ENCODE data around the gene RCN1. TPM values are rescaled to one million over a fixed set of nuclear protein-coding genes. Genes with fewer than 3 reads are reported as not detected.

The RCN1 gene
- total RNA-seq, 1 donor from 2014 or later, result 24.6 TPM

GRCh38 chr11:32148895-32149294 lies 58.0 kb downstream of the RCN1 start:
- intact Hi-C loops (cut with micrococcal nuclease), result no loop called here
- no peak for TF ChIP-seq CTCF (IDR thresholded peaks at IDR 0.05; ENCODE audit: borderline replicate concordance)

GRCh38 chr11:32149748-32150147 lies 58.9 kb downstream of the RCN1 start:
- intact Hi-C loops (cut with micrococcal nuclease), result no loop called here
- no peak for TF ChIP-seq CTCF (IDR thresholded peaks at IDR 0.05; ENCODE audit: borderline replicate concordance)
- Histone ChIP-seq H3K27ac (replicated peaks) (no peak overlapping the region), H3K9me3 (replicated peaks) (no peaks in the 10 kb centered on the region), H3K4me1 (peaks cover 18% of the 10 kb centered on the region), H3K4me3 (no peak overlapping the region), H3K27me3 (ENCODE audit: low read depth) (peaks cover 27% of the 10 kb centered on the region), H3K36me3 (no peaks in the 10 kb centered on the region)
- DNase-seq, result no peak

More at GRCh38 chr11:32148895-32149294, 58.0 kb downstream of the RCN1 start:
- no peaks in the 10 kb centered on the region for H3K9me3 ChIP-seq (replicated peaks)
- H3K27me3 ChIP-seq (ENCODE audit: low read depth), result peaks cover 27% of the 10 kb centered on the region
- H3K27ac ChIP-seq (replicated peaks), result no peak overlapping the region
- H3K4me1 ChIP-seq, result peaks cover 18% of the 10 kb centered on the region
- no peak overlapping the region for H3K4me3 ChIP-seq
- H3K36me3 ChIP-seq, result no peaks in the 10 kb centered on the region
- DNase-seq, result no peak

GRCh38 chr11:32151027-32151426 lies 60.2 kb downstream of the RCN1 start:
- Histone ChIP-seq H3K4me3 (no peak overlapping the region), H3K4me1 (peaks cover 18% of the 10 kb centered on the region), H3K9me3 (replicated peaks) (peaks cover 2% of the 10 kb centered on the region), H3K36me3 (no peaks in the 10 kb centered on the region), H3K27ac (replicated peaks) (no peak overlapping the region), H3K27me3 (ENCODE audit: low read depth) (peaks cover 27% of the 10 kb centered on the region)
- no peak for TF ChIP-seq CTCF (IDR thresholded peaks at IDR 0.05; ENCODE audit: borderline replicate concordance)
- no peak for DNase-seq
- intact Hi-C loops (cut with micrococcal nuclease), result no loop called here

- Histone ChIP-seq H3K4me1 (peaks cover 18% of the 10 kb centered on the region), H3K9me3 (replicated peaks) (peaks cover 14% of the 10 kb centered on the region), H3K27me3 (ENCODE audit: low read depth) (peaks cover 19% of the 10 kb centered on the region), H3K4me3 (peak overlapping the region; percentile 46), H3K36me3 (no peaks in the 10 kb centered on the region), H3K27ac (replicated peaks) (peak overlapping the region; percentile 61)
- no peak for DNase-seq
- no peak for TF ChIP-seq CTCF (IDR thresholded peaks at IDR 0.05; ENCODE audit: borderline replicate concordance)
- intact Hi-C loops (cut with micrococcal nuclease), result no loop called here
Measured at GRCh38 chr11:32152216-32152615, 61.3 kb downstream of the RCN1 start.

- H3K36me3 ChIP-seq, result no peaks in the 10 kb centered on the region
- no peak for DNase-seq
- H3K27me3 ChIP-seq (ENCODE audit: low read depth), result peaks cover 14% of the 10 kb centered on the region
- TF ChIP-seq CTCF (IDR thresholded peaks at IDR 0.05; ENCODE audit: borderline replicate concordance), result no peak
- peak overlapping the region; percentile 46 for H3K4me3 ChIP-seq
- peaks cover 18% of the 10 kb centered on the region for H3K4me1 ChIP-seq
- peaks cover 14% of the 10 kb centered on the region for H3K9me3 ChIP-seq (replicated peaks)
- peak overlapping the region; percentile 61 for H3K27ac ChIP-seq (replicated peaks)
- intact Hi-C loops (cut with micrococcal nuclease), result no loop called here
Measured at GRCh38 chr11:32152821-32153220, 61.9 kb downstream of the RCN1 start.

All from left ventricle myocardium inferior (tissue), 1 donor.